Measurements from ENCODE around the gene ATP2A1.
A peak's percentile ranks its signal among the peaks of the same experiment; 100 is the strongest.
"Not testable (repeated sequence)": the region's sequence is repeated elsewhere in the genome, so short reads cannot be mapped to it uniquely, and the experiment has no call there.

ATP2A1 gene

GRCh38 chr16:28917095-28917494 is 38.8 kb downstream of the ATP2A1 start:
- Histone ChIP-seq H3K9me3 (ENCODE audit: control insufficient read depth in 5 of 5, low read length in 5 of 5) (no peaks in the 10 kb centered on the region), H3K4me1 (ENCODE audit: control insufficient read depth in 5 of 5, insufficient read depth in 5 of 5, low read length in 5 of 5) (no peaks in the 10 kb centered on the region), H3K4me3 (ENCODE audit: low read depth in 1 of 5, low read length in 5 of 5) (no peak overlapping the region), H3K9ac (ENCODE audit: low read length in 5 of 5) (no peak overlapping the region), H3K36me3 (ENCODE audit: control insufficient read depth in 5 of 5, insufficient read depth in 5 of 5, low read length in 5 of 5) (peaks cover 0 to 56% (median 36%) of the 10 kb centered on the region in 5 donors), H3K27me3 (ENCODE audit: control insufficient read depth in 5 of 5, insufficient read depth in 4 of 5, low read length in 5 of 5) (no peaks in the 10 kb centered on the region), H3K27ac (ENCODE audit: low read depth, low read length) (no peak overlapping the region)

GRCh38 chr16:28918698-28919097 is 40.4 kb downstream of the ATP2A1 start:
- Histone ChIP-seq H3K27ac (ENCODE audit: low read depth, low read length) (no peak overlapping the region), H3K4me1 (ENCODE audit: control insufficient read depth in 5 of 5, insufficient read depth in 5 of 5, low read length in 5 of 5) (no peaks in the 10 kb centered on the region), H3K9me3 (ENCODE audit: control insufficient read depth in 5 of 5, low read length in 5 of 5) (no peaks in the 10 kb centered on the region), H3K4me3 (ENCODE audit: low read depth in 1 of 5, low read length in 5 of 5) (no peak overlapping the region), H3K9ac (ENCODE audit: low read length in 5 of 5) (no peak overlapping the region), H3K36me3 (ENCODE audit: control insufficient read depth in 5 of 5, insufficient read depth in 5 of 5, low read length in 5 of 5) (peaks cover 0 to 43% (median 30%) of the 10 kb centered on the region in 5 donors), H3K27me3 (ENCODE audit: control insufficient read depth in 5 of 5, insufficient read depth in 4 of 5, low read length in 5 of 5) (no peaks in the 10 kb centered on the region)

GRCh38 chr16:28923231-28923587 is 44.9 kb downstream of the ATP2A1 start:
- no peaks in the 10 kb centered on the region for H3K9me3 ChIP-seq (ENCODE audit: control insufficient read depth in 5 of 5, low read length in 5 of 5)
- peaks cover 0 to 19% (median 9%) of the 10 kb centered on the region in 5 donors for H3K36me3 ChIP-seq (ENCODE audit: control insufficient read depth in 5 of 5, insufficient read depth in 5 of 5, low read length in 5 of 5)
- no peaks in the 10 kb centered on the region for H3K27me3 ChIP-seq (ENCODE audit: control insufficient read depth in 5 of 5, insufficient read depth in 4 of 5, low read length in 5 of 5)
- no peak overlapping the region for H3K9ac ChIP-seq (ENCODE audit: low read length in 5 of 5)
- H3K4me3 ChIP-seq (ENCODE audit: low read depth in 1 of 5, low read length in 5 of 5): no peak overlapping the region
- H3K4me1 ChIP-seq (ENCODE audit: control insufficient read depth in 5 of 5, insufficient read depth in 5 of 5, low read length in 5 of 5): peaks cover 2 to 14% (median 14%) of the 10 kb centered on the region in 5 donors
- H3K27ac ChIP-seq (ENCODE audit: low read depth, low read length): no peak overlapping the region

- Histone ChIP-seq H3K4me1 (ENCODE audit: control insufficient read depth in 5 of 5, insufficient read depth in 5 of 5, low read length in 5 of 5) (peaks cover 2 to 14% (median 14%) of the 10 kb centered on the region in 5 donors), H3K9me3 (ENCODE audit: control insufficient read depth in 5 of 5, low read length in 5 of 5) (no peaks in the 10 kb centered on the region), H3K9ac (ENCODE audit: low read length in 5 of 5) (no peak overlapping the region), H3K4me3 (ENCODE audit: low read depth in 1 of 5, low read length in 5 of 5) (peak overlapping the region in 3 of 5 donors; percentile 79 to 88 (median 88)), H3K27me3 (ENCODE audit: control insufficient read depth in 5 of 5, insufficient read depth in 4 of 5, low read length in 5 of 5) (no peaks in the 10 kb centered on the region), H3K27ac (ENCODE audit: low read depth, low read length) (no peak overlapping the region), H3K36me3 (ENCODE audit: control insufficient read depth in 5 of 5, insufficient read depth in 5 of 5, low read length in 5 of 5) (peaks cover 0 to 15% (median 7%) of the 10 kb centered on the region in 5 donors)
Measured at GRCh38 chr16:28923652-28924398, 45.5 kb downstream of the ATP2A1 start.

- Histone ChIP-seq H3K9ac (ENCODE audit: low read length in 5 of 5) (peak overlapping the region in 2 of 5 donors; percentile 23 to 68), H3K4me1 (ENCODE audit: control insufficient read depth in 5 of 5, insufficient read depth in 5 of 5, low read length in 5 of 5) (peaks cover 2 to 14% (median 14%) of the 10 kb centered on the region in 5 donors), H3K36me3 (ENCODE audit: control insufficient read depth in 5 of 5, insufficient read depth in 5 of 5, low read length in 5 of 5) (peaks cover 0 to 10% (median 6%) of the 10 kb centered on the region in 5 donors), H3K9me3 (ENCODE audit: control insufficient read depth in 5 of 5, low read length in 5 of 5) (no peaks in the 10 kb centered on the region), H3K27me3 (ENCODE audit: control insufficient read depth in 5 of 5, insufficient read depth in 4 of 5, low read length in 5 of 5) (no peaks in the 10 kb centered on the region), H3K4me3 (ENCODE audit: low read depth in 1 of 5, low read length in 5 of 5) (peak overlapping the region in 4 of 5 donors; percentile 79 to 88 (median 86)), H3K27ac (ENCODE audit: low read depth, low read length) (no peak overlapping the region)
Measured at GRCh38 chr16:28924399-28924761, 46.1 kb downstream of the ATP2A1 start.

- Histone ChIP-seq H3K9ac (ENCODE audit: low read length in 5 of 5) (peak within 1 kb of the TSS; percentile 88 to 94 (median 89)), H3K9me3 (ENCODE audit: control insufficient read depth in 5 of 5, low read length in 5 of 5) (no peaks in the 10 kb centered on the region), H3K27ac (ENCODE audit: low read depth, low read length) (peak within 1 kb of the TSS; percentile 90), H3K36me3 (ENCODE audit: control insufficient read depth in 5 of 5, insufficient read depth in 5 of 5, low read length in 5 of 5) (peaks cover 0 to 5% (median 1%) of the 10 kb centered on the region in 5 donors), H3K27me3 (ENCODE audit: control insufficient read depth in 5 of 5, insufficient read depth in 4 of 5, low read length in 5 of 5) (no peaks in the 10 kb centered on the region), H3K4me3 (ENCODE audit: low read depth in 1 of 5, low read length in 5 of 5) (peak within 1 kb of the TSS; percentile 79 to 92 (median 88)), H3K4me1 (ENCODE audit: control insufficient read depth in 5 of 5, insufficient read depth in 5 of 5, low read length in 5 of 5) (peaks cover 2 to 14% (median 14%) of the 10 kb centered on the region in 5 donors)
Measured at GRCh38 chr16:28924762-28925385, 46.6 kb downstream of the ATP2A1 start, which contains the start of gene RABEP2. TSS of gene RABEP2 (minus strand) at chr16:28925238. CDS start at chr16:28925163, 75 bp downstream.

GRCh38 chr16:28925386-28926228 is 47.3 kb downstream of the ATP2A1 start:
- peaks cover 0 to 4% (median 0%) of the 10 kb centered on the region in 5 donors for H3K36me3 ChIP-seq (ENCODE audit: control insufficient read depth in 5 of 5, insufficient read depth in 5 of 5, low read length in 5 of 5)
- H3K4me3 ChIP-seq (ENCODE audit: low read depth in 1 of 5, low read length in 5 of 5): peak overlapping the region; percentile 79 to 92 (median 88)
- H3K9ac ChIP-seq (ENCODE audit: low read length in 5 of 5): peak overlapping the region; percentile 88 to 94 (median 89)
- peak overlapping the region; percentile 90 for H3K27ac ChIP-seq (ENCODE audit: low read depth, low read length)
- peaks cover 2 to 16% (median 14%) of the 10 kb centered on the region in 5 donors for H3K4me1 ChIP-seq (ENCODE audit: control insufficient read depth in 5 of 5, insufficient read depth in 5 of 5, low read length in 5 of 5)
- H3K9me3 ChIP-seq (ENCODE audit: control insufficient read depth in 5 of 5, low read length in 5 of 5): no peaks in the 10 kb centered on the region
- H3K27me3 ChIP-seq (ENCODE audit: control insufficient read depth in 5 of 5, insufficient read depth in 4 of 5, low read length in 5 of 5): no peaks in the 10 kb centered on the region

GRCh38 chr16:28926284-28926683 is 48.0 kb downstream of the ATP2A1 start:
- H3K4me1 ChIP-seq (ENCODE audit: control insufficient read depth in 5 of 5, insufficient read depth in 5 of 5, low read length in 5 of 5): peaks cover 2 to 17% (median 14%) of the 10 kb centered on the region in 5 donors
- not testable (repeated sequence) for H3K9ac ChIP-seq (ENCODE audit: low read length in 5 of 5); H3K4me3 ChIP-seq (ENCODE audit: low read depth in 1 of 5, low read length in 5 of 5); H3K27me3 ChIP-seq (ENCODE audit: control insufficient read depth in 5 of 5, insufficient read depth in 4 of 5, low read length in 5 of 5); H3K36me3 ChIP-seq (ENCODE audit: control insufficient read depth in 5 of 5, insufficient read depth in 5 of 5, low read length in 5 of 5); H3K27ac ChIP-seq (ENCODE audit: low read depth, low read length); H3K9me3 ChIP-seq (ENCODE audit: control insufficient read depth in 5 of 5, low read length in 5 of 5)

GRCh38 chr16:28927815-28928214 is 49.5 kb downstream of the ATP2A1 start:
- Histone ChIP-seq H3K27ac (ENCODE audit: low read depth, low read length) (no peak overlapping the region), H3K9ac (ENCODE audit: low read length in 5 of 5) (no peak overlapping the region), H3K36me3 (ENCODE audit: control insufficient read depth in 5 of 5, insufficient read depth in 5 of 5, low read length in 5 of 5) (no peaks in the 10 kb centered on the region), H3K4me1 (ENCODE audit: control insufficient read depth in 5 of 5, insufficient read depth in 5 of 5, low read length in 5 of 5) (peaks cover 2 to 17% (median 14%) of the 10 kb centered on the region in 5 donors), H3K4me3 (ENCODE audit: low read depth in 1 of 5, low read length in 5 of 5) (no peak overlapping the region), H3K27me3 (ENCODE audit: control insufficient read depth in 5 of 5, insufficient read depth in 4 of 5, low read length in 5 of 5) (no peaks in the 10 kb centered on the region), H3K9me3 (ENCODE audit: control insufficient read depth in 5 of 5, low read length in 5 of 5) (no peaks in the 10 kb centered on the region)

Data from subcutaneous abdominal adipose tissue (tissue), 5 donors.